Caco-2 (cell line): ENCODE data around the gene LAMP1. TPM values are rescaled to one million over a fixed set of nuclear protein-coding genes. Genes with fewer than 3 reads are reported as not detected.

Experiments used
- BruUV-seq: library from RNA; stranded (reverse); fragments of 400-500 nt; replicated peaks from 2 replicates; lab custom pipeline; 2021; lab: Mats Ljungman, UMichigan
- CTCF ChIA-PET: fragments of 300-600 bp; sonication (Branson Sonifier 250); formaldehyde crosslinking; loops from one replicate; lab custom pipeline; 2022; ENCODE audit warnings: antibody characterized with exemption; lab: Charles Lee
- POLR2A ChIA-PET: fragments of 300-600 bp; sonication (Branson Sonifier 250); formaldehyde crosslinking; loops from one replicate; lab custom pipeline; 2022; ENCODE audit warnings: antibody characterized with exemption; lab: Charles Lee
- DNase-seq, 2 experiments: peaks; one replicate each; pipeline versions ENCODE4 v3.0.0 to v3.0.0-alpha.2; 2020 to 2022
- H3K27me3 ChIP-seq: replicated peaks from 2 replicates; pipeline ENCODE4 v1.6.0; 2011; ENCODE audit warnings: low read length; ENCODE audit not compliant: control insufficient read depth, insufficient read depth
- H3K36me3 ChIP-seq: 2 replicates; pipeline ENCODE4 v1.5.1; 2011; ENCODE audit warnings: low read length; ENCODE audit not compliant: control insufficient read depth, insufficient read depth
- H3K4me1 ChIP-seq: fragments of 250-450 bp; sonication (Bioruptor Pico); 2 replicates; pipeline ENCODE4 v1.5.1; 2020; ENCODE audit warnings: mild to moderate bottlenecking
- H3K4me3 ChIP-seq: 2 replicates; pipeline ENCODE4 v1.5.1; 2011; ENCODE audit warnings: low read depth, mild to moderate bottlenecking, control low read depth, low read length
- H3K9me3 ChIP-seq: fragments of 250-450 bp; sonication (Bioruptor Pico); 2 replicates; pipeline ENCODE4 v1.5.1; 2020; ENCODE audit warnings: mild to moderate bottlenecking, moderate library complexity
- H3K27ac Mint-ChIP-seq: one replicate; pipeline ENCODE4 v1.8.0; 2022; ENCODE audit warnings: mixed read lengths; ENCODE audit not compliant: unreplicated experiment
- H3K27me3 Mint-ChIP-seq: one replicate; pipeline ENCODE4 v1.8.0; 2022; ENCODE audit warnings: mixed read lengths; ENCODE audit not compliant: insufficient read depth, unreplicated experiment
- H3K36me3 Mint-ChIP-seq: one replicate; pipeline ENCODE4 v1.8.0; 2022; ENCODE audit warnings: mild to moderate bottlenecking, mixed read lengths; ENCODE audit not compliant: insufficient read depth, unreplicated experiment
- H3K4me1 Mint-ChIP-seq: one replicate; pipeline ENCODE4 v1.8.0; 2022; ENCODE audit warnings: low read depth, mixed read lengths; ENCODE audit not compliant: unreplicated experiment
- H3K4me3 Mint-ChIP-seq: one replicate; pipeline ENCODE4 v1.8.0; 2022; ENCODE audit warnings: mild to moderate bottlenecking, moderate library complexity, mixed read lengths; ENCODE audit not compliant: unreplicated experiment
- H3K9me3 Mint-ChIP-seq: one replicate; pipeline ENCODE4 v1.8.0; 2022; ENCODE audit warnings: mixed read lengths; ENCODE audit not compliant: unreplicated experiment
- CTCF ChIP-seq, 2 experiments: fragments of 200-600 bp in 1 of 2; IDR thresholded peaks; 1 replicate in 1 of 2; 2 replicates in 1 of 2; pipeline versions ENCODE4 v1.5.1 to v1.8.0; 2011 to 2022; ENCODE audit warnings: antibody characterized with exemption in 1 of 2, control low read depth in 1 of 2, inconsistent platforms in 1 of 2, low read depth in 1 of 2, low read length in 1 of 2, mild to moderate bottlenecking in 1 of 2, moderate library complexity in 1 of 2; ENCODE audit not compliant: insufficient read depth in 1 of 2, severe bottlenecking in 1 of 2, unreplicated experiment in 1 of 2
- intact Hi-C: fragments of 100-400 bp; cut with micrococcal nuclease; formaldehyde crosslinking; loops from one replicate; pipeline ENCODE4 v1.10.0; 2022; ENCODE audit not compliant: unreplicated experiment
- total RNA-seq: library from RNA; stranded (reverse); gene quantifications from 2 replicates; pipeline ENCODE4 v1.2.3, GENCODE V29; 2022

The LAMP1 gene
- total RNA-seq, 1 experiment from 2014 or later = 244 TPM

- CTCF ChIA-PET = interaction anchor here (0.6 kb wide), 1 partner anchor 63 kb away, joined by 4 read pairs; no protein-coding TSS in a partner anchor
- peaks cover 31% of the 10 kb centered on the region for H3K36me3 Mint-ChIP-seq
These were observed 41.4 kb downstream of the LAMP1 start for GRCh38 chr13:113338451-113338850.

GRCh38 chr13:113342820-113343691 lies 46.0 kb downstream of the LAMP1 start:
- H3K9me3 ChIP-seq = no peaks in the 10 kb centered on the region; the same call in 1 of the 2 replicates
- no peaks in the 10 kb centered on the region; the same call in none of the 2 replicates for H3K36me3 ChIP-seq
- H3K36me3 Mint-ChIP-seq = peaks cover 45% of the 10 kb centered on the region
- no peaks in the 10 kb centered on the region for H3K9me3 Mint-ChIP-seq
- no peaks in the 10 kb centered on the region for H3K27me3 ChIP-seq
- H3K27ac Mint-ChIP-seq = no peak overlapping the region
- no peak overlapping the region for H3K4me3 Mint-ChIP-seq
- no peak for TF ChIP-seq CTCF (IDR thresholded peaks at IDR 0.05; ENCODE audit: insufficient read depth in 1 of 2, low read depth in 1 of 2, low read length in 1 of 2, severe bottlenecking in 1 of 2, unreplicated experiment in 1 of 2)
- ChIA-PET POLR2A (no interaction called here), CTCF (no interaction called here)
- intact Hi-C loops = no loop called here
- H3K4me3 ChIP-seq = no peak overlapping the region
- no peaks in the 10 kb centered on the region for H3K4me1 Mint-ChIP-seq
- H3K4me1 ChIP-seq = no peaks in the 10 kb centered on the region
- no TSS peak for BruUV-seq
- H3K27me3 Mint-ChIP-seq = no peaks in the 10 kb centered on the region
- DNase-seq = no peak

More at GRCh38 chr13:113338451-113338850, 41.4 kb downstream of the LAMP1 start:
- POLR2A ChIA-PET = no interaction called here
- no peaks in the 10 kb centered on the region for H3K9me3 ChIP-seq
- H3K4me3 ChIP-seq = no peak overlapping the region
- no peaks in the 10 kb centered on the region for H3K27me3 ChIP-seq
- H3K27me3 Mint-ChIP-seq = no peaks in the 10 kb centered on the region
- no peak overlapping the region for H3K27ac Mint-ChIP-seq
- intact Hi-C loops = no loop called here
- TF ChIP-seq CTCF (IDR thresholded peaks at IDR 0.05; ENCODE audit: insufficient read depth in 1 of 2, low read depth in 1 of 2, low read length in 1 of 2, severe bottlenecking in 1 of 2, unreplicated experiment in 1 of 2) = no peak
- H3K9me3 Mint-ChIP-seq = no peaks in the 10 kb centered on the region
- BruUV-seq = no TSS peak
- no peak overlapping the region for H3K4me3 Mint-ChIP-seq
- no peaks in the 10 kb centered on the region for H3K4me1 Mint-ChIP-seq
- no peaks in the 10 kb centered on the region; the same call in none of the 2 replicates for H3K36me3 ChIP-seq
- no peaks in the 10 kb centered on the region for H3K4me1 ChIP-seq
- no peak for DNase-seq

GRCh38 chr13:113343692-113343968 lies 46.6 kb downstream of the LAMP1 start:
- H3K36me3 Mint-ChIP-seq = peaks cover 50% of the 10 kb centered on the region
- CTCF ChIA-PET = no interaction called here
- no peak for TF ChIP-seq CTCF (IDR thresholded peaks at IDR 0.05; ENCODE audit: insufficient read depth in 1 of 2, low read depth in 1 of 2, low read length in 1 of 2, severe bottlenecking in 1 of 2, unreplicated experiment in 1 of 2)
- DNase-seq = no peak
- POLR2A ChIA-PET = no interaction called here
- no peaks in the 10 kb centered on the region for H3K4me1 ChIP-seq
- H3K4me3 Mint-ChIP-seq = no peak overlapping the region
- no TSS peak for BruUV-seq
- no peaks in the 10 kb centered on the region for H3K27me3 Mint-ChIP-seq
- no peaks in the 10 kb centered on the region for H3K9me3 Mint-ChIP-seq
- intact Hi-C loops = no loop called here
- H3K4me1 Mint-ChIP-seq = no peaks in the 10 kb centered on the region
- H3K9me3 ChIP-seq = no peaks in the 10 kb centered on the region; the same call in 1 of the 2 replicates
- H3K27me3 ChIP-seq = no peaks in the 10 kb centered on the region
- H3K27ac Mint-ChIP-seq = no peak overlapping the region
- no peak overlapping the region for H3K4me3 ChIP-seq
- H3K36me3 ChIP-seq = peaks cover 4% of the 10 kb centered on the region
